ENCODE results near the gene UNC5B.

- no peak for TF ChIP-seq CTCF (IDR thresholded peaks at IDR 0.05)
- TF ChIP-seq POLR2A (IDR thresholded peaks at IDR 0.05) = no peak
Observed at GRCh38 chr10:71314694-71315225, 102.4 kb downstream of the UNC5B start.
